WTC11 (cell line): Measurements from ENCODE around the gene SPOPL. TPM values are rescaled to one million over a fixed set of nuclear protein-coding genes. Genes with fewer than 3 reads are reported as not detected.

Source experiments
- ATAC-seq: fragments of 200-7000 bp; cut with Tn5 transposase; 2 replicates; pipeline ENCODE4 v1.10.0; 2021; ENCODE audit warnings: mild to moderate bottlenecking, moderate library complexity
- CTCF ChIA-PET: fragments of 300-600 bp; sonication (Branson Sonifier 250); formaldehyde crosslinking; loops from one replicate; lab custom pipeline; 2021; ENCODE audit warnings: antibody characterized with exemption; lab: Charles Lee
- POLR2A ChIA-PET: fragments of 350-600 bp; sonication (Branson Sonifier 250); formaldehyde crosslinking; loops from one replicate; lab custom pipeline; 2021; ENCODE audit warnings: antibody characterized with exemption; lab: Charles Lee
- DNase-seq: peaks from one replicate; pipeline ENCODE4 v3.0.0; 2021; ENCODE audit warnings: low spot score
- H3K27ac Mint-ChIP-seq: 2 replicates; pipeline ENCODE4 v1.8.0; 2021; ENCODE audit warnings: mixed read lengths
- H3K27me3 Mint-ChIP-seq: 2 replicates; pipeline ENCODE4 v1.8.0; 2021; ENCODE audit warnings: low read depth, mild to moderate bottlenecking, moderate library complexity, mixed read lengths
- H3K36me3 Mint-ChIP-seq: 2 replicates; pipeline ENCODE4 v1.8.0; 2021; ENCODE audit warnings: mixed read lengths
- H3K4me1 Mint-ChIP-seq: 2 replicates; pipeline ENCODE4 v1.8.0; 2022; ENCODE audit warnings: mixed read lengths
- H3K4me3 Mint-ChIP-seq: 2 replicates; pipeline ENCODE4 v1.8.0; 2021; ENCODE audit warnings: mild to moderate bottlenecking, moderate library complexity, mixed read lengths
- H3K9me3 Mint-ChIP-seq: 2 replicates; pipeline ENCODE4 v1.8.0; 2021; ENCODE audit warnings: mixed read lengths
- ATF1 ChIP-seq: sonication (generic); formaldehyde crosslinking; IDR thresholded peaks from 2 replicates; pipeline ENCODE4 v1.8.1; 2023; ENCODE audit warnings: mild to moderate bottlenecking, moderate library complexity, missing genetic modification reagents
- ATF6 ChIP-seq: sonication (generic); formaldehyde crosslinking; IDR thresholded peaks from 2 replicates; pipeline ENCODE4 v1.8.1; 2023; ENCODE audit warnings: mild to moderate bottlenecking, missing genetic modification reagents
- CREB1 ChIP-seq: sonication (generic); formaldehyde crosslinking; IDR thresholded peaks from 2 replicates; pipeline ENCODE4 v1.8.0; 2023; ENCODE audit warnings: mild to moderate bottlenecking, missing genetic modification reagents
- IRF2 ChIP-seq: sonication (generic); formaldehyde crosslinking; IDR thresholded peaks from 2 replicates; pipeline ENCODE4 v1.8.0; 2022; ENCODE audit warnings: low read depth, missing genetic modification reagents, borderline replicate concordance
- MXD4 ChIP-seq: fragments of 250-450 bp; sonication (Bioruptor Pico); IDR thresholded peaks from 2 replicates; pipeline ENCODE4 v1.8.0; 2021; ENCODE audit warnings: mild to moderate bottlenecking, moderate library complexity, borderline replicate concordance
- MYBL2 ChIP-seq: sonication (generic); formaldehyde crosslinking; IDR thresholded peaks from 2 replicates; pipeline ENCODE4 v1.8.1; 2023; ENCODE audit warnings: mild to moderate bottlenecking, moderate library complexity, missing genetic modification reagents
- NFATC4 ChIP-seq: fragments of 250-450 bp; sonication (Bioruptor Pico); IDR thresholded peaks from 2 replicates; pipeline ENCODE4 v1.9.0; 2021; ENCODE audit warnings: mild to moderate bottlenecking
- NFE2L1 ChIP-seq: sonication (generic); formaldehyde crosslinking; IDR thresholded peaks from 2 replicates; pipeline ENCODE4 v1.8.1; 2023; ENCODE audit warnings: missing genetic modification reagents
- TCF7 ChIP-seq: sonication (generic); formaldehyde crosslinking; IDR thresholded peaks from 2 replicates; pipeline ENCODE4 v1.8.0; 2022; ENCODE audit warnings: mild to moderate bottlenecking, low read depth, missing genetic modification reagents, moderate library complexity
- TEAD4 ChIP-seq: sonication (generic); formaldehyde crosslinking; IDR thresholded peaks from 2 replicates; pipeline ENCODE4 v1.8.0; 2022; ENCODE audit warnings: mild to moderate bottlenecking, missing genetic modification reagents
- TP53 ChIP-seq: sonication (generic); formaldehyde crosslinking; IDR thresholded peaks from 2 replicates; pipeline ENCODE4 v1.8.1; 2023; ENCODE audit warnings: mild to moderate bottlenecking, missing genetic modification reagents
- ZMAT4 ChIP-seq: fragments of 250-450 bp; sonication (Bioruptor Pico); IDR thresholded peaks from 2 replicates; pipeline ENCODE4 v1.9.0; 2021; ENCODE audit warnings: mild to moderate bottlenecking
- ZNF281 ChIP-seq: sonication (generic); formaldehyde crosslinking; IDR thresholded peaks from 2 replicates; pipeline ENCODE4 v1.8.0; 2023; ENCODE audit warnings: mild to moderate bottlenecking, missing genetic modification reagents
- ZNF396 ChIP-seq: fragments of 250-450 bp; sonication (Bioruptor Pico); IDR thresholded peaks from 2 replicates; pipeline ENCODE4 v1.8.0; 2021; ENCODE audit warnings: mild to moderate bottlenecking, moderate library complexity, borderline replicate concordance
- ZNF671 ChIP-seq: fragments of 250-450 bp; sonication (Bioruptor Pico); IDR thresholded peaks from 2 replicates; pipeline ENCODE4 v1.8.0; 2021; ENCODE audit warnings: mild to moderate bottlenecking
- total RNA-seq: library from RNA; stranded (reverse); gene quantifications from 3 replicates; pipeline ENCODE4 v1.2.3, GENCODE V29; 2021
- TF ChIP-seq, protein P1 (sequence below): sonication (generic); formaldehyde crosslinking; IDR thresholded peaks from 2 replicates; pipeline ENCODE4 v1.8.1; 2023; ENCODE audit warnings: mild to moderate bottlenecking, missing genetic modification reagents, moderate library complexity
- TF ChIP-seq, protein P2 (sequence below): sonication (generic); formaldehyde crosslinking; IDR thresholded peaks from 2 replicates; pipeline ENCODE4 v1.8.1; 2023; ENCODE audit warnings: mild to moderate bottlenecking, missing genetic modification reagents, borderline replicate concordance
- TF ChIP-seq, protein P3 (sequence below): fragments of 250-450 bp; sonication (Bioruptor Pico); IDR thresholded peaks from 2 replicates; pipeline ENCODE4 v1.9.0; 2021; ENCODE audit warnings: mild to moderate bottlenecking
- TF ChIP-seq, protein P4 (sequence below): fragments of 250-450 bp; sonication (Bioruptor Pico); IDR thresholded peaks from 2 replicates; pipeline ENCODE4 v1.8.0; 2021; ENCODE audit warnings: mild to moderate bottlenecking
- TF ChIP-seq, protein P5 (sequence below): sonication (generic); formaldehyde crosslinking; IDR thresholded peaks from 2 replicates; pipeline ENCODE4 v1.8.1; 2023; ENCODE audit warnings: mild to moderate bottlenecking, moderate library complexity, missing genetic modification reagents

The SPOPL gene
- total RNA-seq, 1 experiment from 2014 or later = 13.3 TPM

DNA sequence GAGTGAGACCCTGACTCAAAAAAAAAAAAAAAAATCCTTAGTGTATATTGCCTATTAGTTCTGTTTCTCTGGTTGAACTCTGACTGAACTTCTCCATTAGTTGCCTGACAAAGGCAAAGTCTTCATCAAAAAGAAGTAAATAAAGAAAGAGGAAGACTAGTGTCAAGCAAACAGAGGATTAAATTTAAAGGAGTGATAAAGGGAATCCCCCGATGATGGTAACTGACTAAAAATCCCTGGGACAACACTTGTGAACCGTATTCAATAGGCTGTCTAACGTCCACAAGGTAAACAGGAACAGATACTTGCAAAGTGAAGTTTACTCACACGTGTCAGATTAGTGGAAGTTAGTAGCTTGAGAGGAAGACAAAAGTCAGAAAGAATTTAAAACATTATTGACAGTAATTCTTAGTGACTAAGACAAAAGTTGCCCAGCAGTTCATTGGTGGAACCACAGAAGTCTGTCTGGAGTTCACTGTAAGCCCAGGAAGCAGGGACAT lies 26.2 kb upstream of the SPOPL start:
- TF ChIP-seq, protein P1, sequence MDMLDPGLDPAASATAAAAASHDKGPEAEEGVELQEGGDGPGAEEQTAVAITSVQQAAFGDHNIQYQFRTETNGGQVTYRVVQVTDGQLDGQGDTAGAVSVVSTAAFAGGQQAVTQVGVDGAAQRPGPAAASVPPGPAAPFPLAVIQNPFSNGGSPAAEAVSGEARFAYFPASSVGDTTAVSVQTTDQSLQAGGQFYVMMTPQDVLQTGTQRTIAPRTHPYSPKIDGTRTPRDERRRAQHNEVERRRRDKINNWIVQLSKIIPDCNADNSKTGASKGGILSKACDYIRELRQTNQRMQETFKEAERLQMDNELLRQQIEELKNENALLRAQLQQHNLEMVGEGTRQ = no peak
- TF ChIP-seq ZMAT4 (CRISPR knock-in tag) = no peak
- TF ChIP-seq TEAD4 (CRISPR knock-in tag) = no peak
- no peak for TF ChIP-seq ZNF396 (CRISPR knock-in tag)
- TF ChIP-seq IRF2 (CRISPR knock-in tag) = no peak
- no peak for TF ChIP-seq ATF6 (CRISPR knock-in tag)
- TF ChIP-seq TP53 = no peak
- TF ChIP-seq, protein P2, sequence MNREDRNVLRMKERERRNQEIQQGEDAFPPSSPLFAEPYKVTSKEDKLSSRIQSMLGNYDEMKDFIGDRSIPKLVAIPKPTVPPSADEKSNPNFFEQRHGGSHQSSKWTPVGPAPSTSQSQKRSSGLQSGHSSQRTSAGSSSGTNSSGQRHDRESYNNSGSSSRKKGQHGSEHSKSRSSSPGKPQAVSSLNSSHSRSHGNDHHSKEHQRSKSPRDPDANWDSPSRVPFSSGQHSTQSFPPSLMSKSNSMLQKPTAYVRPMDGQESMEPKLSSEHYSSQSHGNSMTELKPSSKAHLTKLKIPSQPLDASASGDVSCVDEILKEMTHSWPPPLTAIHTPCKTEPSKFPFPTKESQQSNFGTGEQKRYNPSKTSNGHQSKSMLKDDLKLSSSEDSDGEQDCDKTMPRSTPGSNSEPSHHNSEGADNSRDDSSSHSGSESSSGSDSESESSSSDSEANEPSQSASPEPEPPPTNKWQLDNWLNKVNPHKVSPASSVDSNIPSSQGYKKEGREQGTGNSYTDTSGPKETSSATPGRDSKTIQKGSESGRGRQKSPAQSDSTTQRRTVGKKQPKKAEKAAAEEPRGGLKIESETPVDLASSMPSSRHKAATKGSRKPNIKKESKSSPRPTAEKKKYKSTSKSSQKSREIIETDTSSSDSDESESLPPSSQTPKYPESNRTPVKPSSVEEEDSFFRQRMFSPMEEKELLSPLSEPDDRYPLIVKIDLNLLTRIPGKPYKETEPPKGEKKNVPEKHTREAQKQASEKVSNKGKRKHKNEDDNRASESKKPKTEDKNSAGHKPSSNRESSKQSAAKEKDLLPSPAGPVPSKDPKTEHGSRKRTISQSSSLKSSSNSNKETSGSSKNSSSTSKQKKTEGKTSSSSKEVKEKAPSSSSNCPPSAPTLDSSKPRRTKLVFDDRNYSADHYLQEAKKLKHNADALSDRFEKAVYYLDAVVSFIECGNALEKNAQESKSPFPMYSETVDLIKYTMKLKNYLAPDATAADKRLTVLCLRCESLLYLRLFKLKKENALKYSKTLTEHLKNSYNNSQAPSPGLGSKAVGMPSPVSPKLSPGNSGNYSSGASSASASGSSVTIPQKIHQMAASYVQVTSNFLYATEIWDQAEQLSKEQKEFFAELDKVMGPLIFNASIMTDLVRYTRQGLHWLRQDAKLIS = no peak
- TF ChIP-seq, protein P3, sequence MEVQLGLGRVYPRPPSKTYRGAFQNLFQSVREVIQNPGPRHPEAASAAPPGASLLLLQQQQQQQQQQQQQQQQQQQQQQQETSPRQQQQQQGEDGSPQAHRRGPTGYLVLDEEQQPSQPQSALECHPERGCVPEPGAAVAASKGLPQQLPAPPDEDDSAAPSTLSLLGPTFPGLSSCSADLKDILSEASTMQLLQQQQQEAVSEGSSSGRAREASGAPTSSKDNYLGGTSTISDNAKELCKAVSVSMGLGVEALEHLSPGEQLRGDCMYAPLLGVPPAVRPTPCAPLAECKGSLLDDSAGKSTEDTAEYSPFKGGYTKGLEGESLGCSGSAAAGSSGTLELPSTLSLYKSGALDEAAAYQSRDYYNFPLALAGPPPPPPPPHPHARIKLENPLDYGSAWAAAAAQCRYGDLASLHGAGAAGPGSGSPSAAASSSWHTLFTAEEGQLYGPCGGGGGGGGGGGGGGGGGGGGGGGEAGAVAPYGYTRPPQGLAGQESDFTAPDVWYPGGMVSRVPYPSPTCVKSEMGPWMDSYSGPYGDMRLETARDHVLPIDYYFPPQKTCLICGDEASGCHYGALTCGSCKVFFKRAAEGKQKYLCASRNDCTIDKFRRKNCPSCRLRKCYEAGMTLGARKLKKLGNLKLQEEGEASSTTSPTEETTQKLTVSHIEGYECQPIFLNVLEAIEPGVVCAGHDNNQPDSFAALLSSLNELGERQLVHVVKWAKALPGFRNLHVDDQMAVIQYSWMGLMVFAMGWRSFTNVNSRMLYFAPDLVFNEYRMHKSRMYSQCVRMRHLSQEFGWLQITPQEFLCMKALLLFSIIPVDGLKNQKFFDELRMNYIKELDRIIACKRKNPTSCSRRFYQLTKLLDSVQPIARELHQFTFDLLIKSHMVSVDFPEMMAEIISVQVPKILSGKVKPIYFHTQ (CRISPR knock-in tag) = no peak
- TF ChIP-seq ZNF281 = no peak
- no peak for TF ChIP-seq TCF7 (CRISPR knock-in tag)
- TF ChIP-seq MYBL2 (CRISPR knock-in tag) = no peak
- no peak for TF ChIP-seq ZNF671 (CRISPR knock-in tag)
- no peak for TF ChIP-seq NFATC4 (CRISPR knock-in tag)
- TF ChIP-seq CREB1 (CRISPR knock-in tag) = no peak
- TF ChIP-seq MXD4 (CRISPR knock-in tag) = no peak
- TF ChIP-seq ATF1 = no peak
- TF ChIP-seq, protein P4, sequence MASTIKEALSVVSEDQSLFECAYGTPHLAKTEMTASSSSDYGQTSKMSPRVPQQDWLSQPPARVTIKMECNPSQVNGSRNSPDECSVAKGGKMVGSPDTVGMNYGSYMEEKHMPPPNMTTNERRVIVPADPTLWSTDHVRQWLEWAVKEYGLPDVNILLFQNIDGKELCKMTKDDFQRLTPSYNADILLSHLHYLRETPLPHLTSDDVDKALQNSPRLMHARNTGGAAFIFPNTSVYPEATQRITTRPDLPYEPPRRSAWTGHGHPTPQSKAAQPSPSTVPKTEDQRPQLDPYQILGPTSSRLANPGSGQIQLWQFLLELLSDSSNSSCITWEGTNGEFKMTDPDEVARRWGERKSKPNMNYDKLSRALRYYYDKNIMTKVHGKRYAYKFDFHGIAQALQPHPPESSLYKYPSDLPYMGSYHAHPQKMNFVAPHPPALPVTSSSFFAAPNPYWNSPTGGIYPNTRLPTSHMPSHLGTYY (CRISPR knock-in tag) = no peak
- TF ChIP-seq, protein P5, sequence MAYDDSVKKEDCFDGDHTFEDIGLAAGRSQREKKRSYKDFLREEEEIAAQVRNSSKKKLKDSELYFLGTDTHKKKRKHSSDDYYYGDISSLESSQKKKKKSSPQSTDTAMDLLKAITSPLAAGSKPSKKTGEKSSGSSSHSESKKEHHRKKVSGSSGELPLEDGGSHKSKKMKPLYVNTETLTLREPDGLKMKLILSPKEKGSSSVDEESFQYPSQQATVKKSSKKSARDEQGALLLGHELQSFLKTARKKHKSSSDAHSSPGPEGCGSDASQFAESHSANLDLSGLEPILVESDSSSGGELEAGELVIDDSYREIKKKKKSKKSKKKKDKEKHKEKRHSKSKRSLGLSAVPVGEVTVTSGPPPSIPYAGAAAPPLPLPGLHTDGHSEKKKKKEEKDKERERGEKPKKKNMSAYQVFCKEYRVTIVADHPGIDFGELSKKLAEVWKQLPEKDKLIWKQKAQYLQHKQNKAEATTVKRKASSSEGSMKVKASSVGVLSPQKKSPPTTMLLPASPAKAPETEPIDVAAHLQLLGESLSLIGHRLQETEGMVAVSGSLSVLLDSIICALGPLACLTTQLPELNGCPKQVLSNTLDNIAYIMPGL (CRISPR knock-in tag) = no peak
- TF ChIP-seq NFE2L1 (CRISPR knock-in tag) = no peak
- H3K27ac Mint-ChIP-seq = no peak overlapping the region
- POLR2A ChIA-PET = no interaction called here
- CTCF ChIA-PET = interaction anchor here (0.6 to 1.4 kb wide), 2 partner anchors 12 to 312 kb away, joined by 3 read pairs; no protein-coding TSS in a partner anchor
- no peak for ATAC-seq
- H3K9me3 Mint-ChIP-seq = no peaks in the 10 kb centered on the region
- no peak for DNase-seq
- H3K27me3 Mint-ChIP-seq = no peaks in the 10 kb centered on the region
- no peaks in the 10 kb centered on the region for H3K4me1 Mint-ChIP-seq
- H3K4me3 Mint-ChIP-seq = no peak overlapping the region
- no peaks in the 10 kb centered on the region for H3K36me3 Mint-ChIP-seq
